GM12878 (cell line): Measurements from ENCODE around the gene ATL3. TPM values are rescaled to one million over a fixed set of nuclear protein-coding genes. Genes with fewer than 3 reads are reported as not detected.

Experiments used
- ATAC-seq: fragments of 200-7000 bp; cut with Tn5 transposase; 3 replicates; pipeline ENCODE4 v1.9.1; 2020; ENCODE audit warnings: mild to moderate bottlenecking, moderate library complexity
- BruUV-seq: library from RNA; stranded (reverse); fragments of 400-500 nt; replicated peaks from 2 replicates; lab custom pipeline; 2021; lab: Mats Ljungman, UMichigan
- CTCF ChIA-PET: fragments of 300-600 bp; sonication (Branson Sonifier 250); formaldehyde crosslinking; extraction: SDS; loops from one replicate; lab custom pipeline; 2021; ENCODE audit warnings: inconsistent platforms; lab: Yijun Ruan, JAX
- POLR2A ChIA-PET: fragments of 350-600 bp; formaldehyde crosslinking; extraction: SDS; loops from one replicate; lab custom pipeline; 2021; ENCODE audit warnings: inconsistent platforms; lab: Charles Lee
- RAD21 ChIA-PET: fragments of 300-600 bp; sonication (Branson Sonifier 250); formaldehyde crosslinking; loops from one replicate; lab custom pipeline; 2023; ENCODE audit warnings: antibody characterized with exemption; ENCODE audit not compliant: unreplicated experiment; lab: Charles Lee
- SMC1A ChIA-PET: fragments of 300-600 bp; sonication (Branson Sonifier 250); formaldehyde crosslinking; loops from one replicate; lab custom pipeline; 2023; ENCODE audit not compliant: unreplicated experiment, uncharacterized antibody; lab: Charles Lee
- DNase-seq: peaks from one replicate; pipeline ENCODE4 v3.0.0-alpha.2; 2011; ENCODE audit warnings: low read depth, low spot score
- FAIRE-seq: peaks from 3 replicates; lab custom pipeline; 2011; peaks lifted over from hg19 to GRCh38; lab: Jason Lieb, UNC
- H2AFZ ChIP-seq: 2 replicates; pipeline ENCODE4 v1.6.0; 2011; ENCODE audit warnings: low read depth, low read length, control low read depth; ENCODE audit not compliant: control insufficient read depth
- H3K27ac ChIP-seq: 2 replicates; pipeline ENCODE4 v1.5.1; 2011; ENCODE audit warnings: control low read depth; ENCODE audit not compliant: control insufficient read depth, insufficient read depth
- H3K27me3 ChIP-seq, 2 experiments: replicated peaks in 1 of 2; 2 replicates each; pipeline versions ENCODE4 v1.6.0 to v1.6.1; 2011; ENCODE audit warnings: low read length in 1 of 2; ENCODE audit not compliant: control insufficient read depth in 2 of 2, insufficient read depth in 2 of 2
- H3K36me3 ChIP-seq, 2 experiments: 2 replicates each; pipeline ENCODE4 v1.5.1; 2011; ENCODE audit warnings: low read length in 1 of 2; ENCODE audit not compliant: control insufficient read depth in 2 of 2, insufficient read depth in 2 of 2
- H3K4me1 ChIP-seq: 2 replicates; pipeline ENCODE4 v1.6.1; 2011; ENCODE audit warnings: mild to moderate bottlenecking, low read length, moderate library complexity, mixed read lengths; ENCODE audit not compliant: control insufficient read depth, insufficient read depth
- H3K4me2 ChIP-seq: 2 replicates; pipeline ENCODE4 v1.6.0; 2011; ENCODE audit warnings: control low read depth; ENCODE audit not compliant: control insufficient read depth, insufficient read depth
- H3K4me3 ChIP-seq: fragments of 200-600 bp; sonication (generic); 2 replicates; pipeline ENCODE4 v1.5.1; 2016
- H3K79me2 ChIP-seq: 2 replicates; pipeline ENCODE4 v1.6.0; 2011; ENCODE audit warnings: low read length; ENCODE audit not compliant: control insufficient read depth, insufficient read depth
- H3K9ac ChIP-seq: 2 replicates; pipeline ENCODE4 v1.8.0; 2011; ENCODE audit warnings: low read length, control low read depth, mixed read lengths; ENCODE audit not compliant: control insufficient read depth, insufficient read depth
- H3K9me3 ChIP-seq: replicated peaks from 3 replicates; pipeline ENCODE4 v1.5.1; 2011; ENCODE audit warnings: mild to moderate bottlenecking, low read length; ENCODE audit not compliant: control insufficient read depth, insufficient read depth
- H4K20me1 ChIP-seq: 2 replicates; pipeline ENCODE4 v1.6.0; 2011; ENCODE audit not compliant: control insufficient read depth, insufficient read depth
- CREB1 ChIP-seq: IDR thresholded peaks from 2 replicates; pipeline ENCODE4 v1.6.1; 2012; ENCODE audit warnings: low read depth, mild to moderate bottlenecking, inconsistent platforms
- E2F4 ChIP-seq: IDR thresholded peaks from 2 replicates; pipeline ENCODE4 v1.6.1; 2012; ENCODE audit warnings: low read depth, low read length, improper control_type of control experiment
- EZH2 ChIP-seq: IDR thresholded peaks from 2 replicates; pipeline ENCODE4 v1.6.1; 2012; ENCODE audit warnings: low read depth, mild to moderate bottlenecking, control low read depth, inconsistent platforms, low read length, borderline replicate concordance; ENCODE audit not compliant: control insufficient read depth
- FOXM1 ChIP-seq: IDR thresholded peaks from 2 replicates; pipeline ENCODE4 v1.6.1; 2012; ENCODE audit warnings: low read depth, mild to moderate bottlenecking, inconsistent platforms, low read length, moderate library complexity
- PML ChIP-seq: IDR thresholded peaks from 2 replicates; pipeline ENCODE4 v1.6.1; 2012; ENCODE audit warnings: low read length, inconsistent platforms
- RELB ChIP-seq: fragments of 450-650 bp; IDR thresholded peaks from 2 replicates; pipeline ENCODE4 v1.6.1; 2017; ENCODE audit warnings: low read depth, mild to moderate bottlenecking, moderate library complexity
- SMC3 ChIP-seq: IDR thresholded peaks from 2 replicates; pipeline ENCODE4 v1.6.1; 2011; ENCODE audit warnings: low read length, improper control_type of control experiment, borderline replicate concordance
- USF2 ChIP-seq: IDR thresholded peaks from 2 replicates; pipeline ENCODE4 v1.6.1; 2011; ENCODE audit warnings: low read depth, low read length, improper control_type of control experiment, borderline replicate concordance
- YBX1 ChIP-seq: fragments of 450-650 bp; IDR thresholded peaks from 2 replicates; pipeline ENCODE4 v1.6.1; 2016; ENCODE audit warnings: antibody characterized with exemption
- ZZZ3 ChIP-seq: IDR thresholded peaks from 2 replicates; pipeline ENCODE4 v1.6.1; 2011; ENCODE audit warnings: low read depth; ENCODE audit not compliant: control insufficient read depth, insufficient read length
- in situ Hi-C: fragments of 300-500 bp; cut with MboI; formaldehyde crosslinking; loops from 9 replicates; pipeline ENCODE4 v1.14.3; 2018; ENCODE audit warnings: mixed read lengths
- intact Hi-C: fragments of 100-400 bp; cut with micrococcal nuclease; formaldehyde crosslinking; loops from one replicate; pipeline ENCODE4 v1.14.2; 2022; ENCODE audit not compliant: unreplicated experiment
- polyA plus RNA-seq, 11 experiments: library from polyadenylated mRNA; depleted of rRNA in 4 of 11; unstranded in 6 of 11; stranded (reverse) in 5 of 11; fragments of >200 nt; fragmentation: Nextera tagmentation in 4 of 11; fragmentation: Illumina TruSeq in 1 of 11; extraction: Ambion mirVana in 4 of 11; extraction: Trizol in 1 of 11; gene quantifications; 1 replicate in 1 of 11; 2 replicates in 10 of 11; pipeline versions ENCODE4 v1.2.1 to v1.2.3, GENCODE V29; 2011 to 2016; ENCODE audit warnings: inconsistent platforms in 2 of 11, missing spikeins in 2 of 11, low read depth in 1 of 11
- total RNA-seq, 4 experiments: library from RNA; depleted of rRNA in 3 of 4; stranded (reverse); fragments of >200 nt in 3 of 4; fragmentation: Illumina TruSeq in 1 of 4; extraction: Trizol in 1 of 4; gene quantifications; 2 replicates each; pipeline versions ENCODE4 v1.2.1 to v1.2.3, GENCODE V29; 2013 to 2021

ATL3 gene
- total and polyA plus RNA-seq, 10 of the 15 experiments (the other 5 are each of a cell fraction or from before 2014, with no cell fraction given) = 12.0 to 36.0 (median 21.5) TPM

- no peak for DNase-seq
- Histone ChIP-seq H2AFZ (no peak overlapping the region), H3K79me2 (no peaks in the 10 kb centered on the region; the same call in 1 of the 2 replicates), H3K4me1 (no peaks in the 10 kb centered on the region), H3K4me2 (no peak overlapping the region), H3K4me3 (no peak overlapping the region), H3K27me3 (no peaks in the 10 kb centered on the region), H3K36me3 (peaks cover 0 to 3% of the 10 kb centered on the region in 2 experiments; a peak in 1 of 4 replicates), H3K9ac (no peak overlapping the region), H3K9me3 (no peaks in the 10 kb centered on the region), H3K27ac (no peak overlapping the region), H4K20me1 (no peaks in the 10 kb centered on the region)
- BruUV-seq = no TSS peak
- CTCF ChIA-PET = interaction anchor here (0.5 to 5.2 kb wide), 3 partner anchors 12 to 110 kb away, joined by 3 to 30 read pairs (median 3); no protein-coding TSS in a partner anchor
- in situ Hi-C loops = no loop called here
- POLR2A ChIA-PET = no interaction called here
- SMC1A ChIA-PET = interaction anchor here (0.9 to 1.2 kb wide), 3 partner anchors 11 to 237 kb away, joined by 3 to 5 read pairs (median 3); no protein-coding TSS in a partner anchor
- no peak for FAIRE-seq
- intact Hi-C loops = no loop called here
- no peak for ATAC-seq
- RAD21 ChIA-PET = no interaction called here
- TF ChIP-seq USF2 = no peak
- TF ChIP-seq RELB = no peak
- TF ChIP-seq YBX1 = no peak
- TF ChIP-seq EZH2 = no peak
- no peak for TF ChIP-seq CREB1
- no peak for TF ChIP-seq ZZZ3
- TF ChIP-seq PML = no peak
- TF ChIP-seq SMC3 = no peak
- no peak for TF ChIP-seq E2F4
- TF ChIP-seq FOXM1 = no peak
Measured at GRCh38 chr11:63716046-63716445, 44.9 kb upstream of the ATL3 start.
